Esophagus mucosa (tissue), 1 donor: ENCODE results near the gene CCDC88A. TPM values are rescaled to one million over a fixed set of nuclear protein-coding genes. Genes with fewer than 3 reads are reported as not detected.
"Not testable (repeated sequence)": the region's sequence is repeated elsewhere in the genome, so short reads cannot be mapped to it uniquely, and the experiment has no call there.

Experiments
- ATAC-seq: fragments of 200-7000 bp; cut with Tn5 transposase; one replicate; pipeline ENCODE4 v1.9.1; 2020
- total RNA-seq: library from RNA; stranded (reverse); gene quantifications from one replicate; pipeline ENCODE4 v1.2.4, GENCODE V29; 2023
- donor health status: DM: yes; HTN: yes; CAD: no.

The CCDC88A gene
- total RNA-seq, result 13.2 TPM

GRCh38 chr2:55419679-55420438 lies at the start of gene CCDC88A:
TSS of gene CCDC88A (minus strand) at chr2:55419856. CDS start at chr2:55419079, 777 bp downstream.
- ATAC-seq, result peak; percentile 98

DNA sequence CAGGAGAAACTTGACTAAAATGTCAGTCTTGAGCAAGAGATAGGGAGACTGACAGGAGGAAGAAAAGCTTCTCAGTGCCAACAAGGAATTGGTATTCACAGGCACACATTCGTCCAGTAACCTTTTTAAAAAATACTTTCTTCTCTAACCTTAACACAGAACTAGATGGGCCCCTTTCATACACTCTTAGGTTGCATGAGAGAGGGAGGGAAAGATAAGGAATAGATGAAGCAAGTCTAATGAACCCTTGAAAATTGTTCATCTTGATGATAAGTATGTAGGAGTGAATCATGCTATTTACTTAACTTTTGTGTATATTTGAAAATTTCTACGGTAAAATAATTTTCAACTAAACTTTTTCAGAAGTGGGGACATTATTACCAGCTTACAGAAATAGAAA lies 42.0 kb upstream of the CCDC88A start:
- no peak for ATAC-seq

DNA sequence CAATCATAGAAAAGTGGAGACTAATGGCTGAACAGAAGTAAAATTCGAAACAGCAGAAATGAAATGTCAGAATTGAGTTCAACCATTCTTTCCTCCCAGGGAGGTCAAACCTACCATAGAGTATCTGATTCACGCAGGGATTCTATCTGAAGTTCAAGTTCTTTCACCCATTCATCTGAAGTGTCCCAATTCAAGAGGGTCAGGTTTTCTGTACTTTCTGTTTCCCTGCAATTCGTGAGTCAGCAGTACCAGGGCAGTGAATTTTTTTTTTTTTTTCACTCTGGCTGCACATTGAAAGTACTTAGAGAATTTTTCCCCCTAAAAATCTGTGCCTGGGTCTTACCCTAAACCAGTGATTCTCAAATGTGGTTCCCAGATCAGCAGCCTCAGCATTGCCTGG lies 40.9 kb upstream of the CCDC88A start:
- ATAC-seq, result no peak

DNA sequence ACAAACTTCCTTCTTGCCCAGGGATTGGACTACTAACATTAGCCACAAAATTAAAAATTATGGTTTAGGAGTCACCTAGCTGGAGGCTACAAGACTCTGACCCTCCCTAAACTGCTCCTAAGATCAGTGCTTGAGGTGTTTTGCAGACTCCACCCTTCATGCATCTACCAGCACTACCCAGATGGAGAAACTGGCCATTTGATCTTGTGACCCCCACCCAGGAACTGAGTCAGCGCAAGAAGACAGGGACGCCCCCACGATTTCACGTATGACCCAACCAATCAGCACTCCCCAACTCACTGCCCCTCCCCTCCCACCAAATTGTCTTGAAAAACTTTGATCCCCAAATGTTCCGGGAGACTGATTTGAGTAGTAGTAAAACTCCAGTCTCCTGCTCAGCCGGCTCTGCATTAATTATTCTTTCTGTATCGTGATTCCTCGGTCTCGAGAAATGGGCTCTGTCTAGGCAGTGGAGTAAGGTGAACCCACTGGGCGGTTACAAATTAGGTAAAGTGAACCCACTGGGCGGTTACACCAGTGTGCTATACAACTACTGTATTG lies 40.1 kb upstream of the CCDC88A start:
- ATAC-seq, result no peak

GRCh38 chr2:55459279-55459678 lies 39.6 kb upstream of the CCDC88A start:
- ATAC-seq, result no peak

GRCh38 chr2:55454121-55454520 lies 34.5 kb upstream of the CCDC88A start:
- no peak for ATAC-seq

- no peak for ATAC-seq
These were observed 33.2 kb upstream of the CCDC88A start for GRCh38 chr2:55452879-55453278.

- ATAC-seq, result no peak
These were observed 32.0 kb upstream of the CCDC88A start for GRCh38 chr2:55451699-55452098.

- not testable (repeated sequence) for ATAC-seq
These were observed 30.4 kb upstream of the CCDC88A start for GRCh38 chr2:55450014-55450413.

DNA sequence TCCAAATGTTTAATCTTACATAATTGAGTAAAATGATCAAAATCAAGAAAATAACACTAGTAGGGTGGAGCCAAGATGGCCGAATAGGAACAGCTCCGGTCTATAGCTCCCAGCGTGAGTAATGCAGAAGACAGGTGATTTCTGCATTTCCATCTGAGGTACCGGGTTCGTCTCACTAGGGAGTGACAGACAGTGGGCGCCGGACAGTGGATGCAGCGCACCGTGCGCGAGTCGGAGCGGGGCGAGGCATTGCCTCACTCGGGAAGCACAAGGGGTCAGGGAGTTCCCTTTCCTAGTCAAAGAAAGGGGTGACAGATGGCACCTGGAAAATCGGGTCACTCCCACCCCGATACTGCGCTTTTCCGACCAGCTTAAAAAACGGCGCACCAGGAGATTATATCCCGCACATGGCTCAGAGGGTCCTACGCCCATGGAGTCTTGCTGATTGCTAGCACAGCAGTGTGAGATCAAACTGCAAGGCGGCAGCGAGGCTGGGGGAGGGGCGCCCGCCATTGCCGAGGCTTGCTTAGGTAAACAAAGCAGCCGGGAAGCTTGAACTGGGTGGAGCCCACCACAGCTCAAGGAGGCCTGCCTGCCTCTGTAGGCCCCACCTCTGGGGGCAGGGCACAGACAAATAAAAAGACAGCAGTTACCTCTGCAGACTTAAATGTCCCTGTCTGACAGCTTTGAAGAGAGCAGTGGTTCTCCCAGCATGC lies 22.5 kb upstream of the CCDC88A start:
- not testable (repeated sequence) for ATAC-seq

DNA sequence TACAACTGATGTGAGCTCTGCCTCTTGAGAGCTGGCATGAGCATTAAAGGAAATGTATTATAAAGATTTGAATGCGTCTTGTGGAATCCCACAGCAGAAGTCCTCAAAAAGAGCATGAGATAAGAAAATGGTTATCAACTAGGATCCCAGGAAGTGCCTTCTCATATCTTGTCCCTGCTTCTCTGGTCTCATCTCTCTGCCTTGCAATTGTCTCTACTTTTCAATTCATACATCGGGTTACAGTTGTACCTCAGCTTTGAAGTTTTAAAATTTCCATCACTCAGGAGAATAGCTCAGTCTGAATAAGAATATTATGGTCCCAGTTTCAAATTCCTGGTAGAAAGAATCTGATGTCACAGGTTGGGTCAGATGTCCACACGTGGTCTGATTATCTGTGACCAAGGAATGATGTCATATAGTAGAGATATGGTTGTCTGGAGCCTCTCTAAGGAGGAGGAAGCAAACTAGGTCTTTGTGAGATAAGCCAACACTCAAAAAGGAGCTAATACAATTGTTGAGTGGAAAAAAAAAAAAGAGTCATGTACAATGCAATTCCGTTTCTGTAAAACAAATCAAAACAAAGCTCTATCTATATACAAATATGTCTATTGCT lies 21.7 kb upstream of the CCDC88A start:
- no peak for ATAC-seq

GRCh38 chr2:55439101-55439397 lies 19.4 kb upstream of the CCDC88A start:
- ATAC-seq, result no peak

- ATAC-seq, result no peak
These were observed 18.9 kb upstream of the CCDC88A start for GRCh38 chr2:55438391-55439100.

GRCh38 chr2:55437515-55438390 lies 18.1 kb upstream of the CCDC88A start:
- no peak for ATAC-seq

- no peak for ATAC-seq
These were observed 12.4 kb upstream of the CCDC88A start for GRCh38 chr2:55431982-55432627.

DNA sequence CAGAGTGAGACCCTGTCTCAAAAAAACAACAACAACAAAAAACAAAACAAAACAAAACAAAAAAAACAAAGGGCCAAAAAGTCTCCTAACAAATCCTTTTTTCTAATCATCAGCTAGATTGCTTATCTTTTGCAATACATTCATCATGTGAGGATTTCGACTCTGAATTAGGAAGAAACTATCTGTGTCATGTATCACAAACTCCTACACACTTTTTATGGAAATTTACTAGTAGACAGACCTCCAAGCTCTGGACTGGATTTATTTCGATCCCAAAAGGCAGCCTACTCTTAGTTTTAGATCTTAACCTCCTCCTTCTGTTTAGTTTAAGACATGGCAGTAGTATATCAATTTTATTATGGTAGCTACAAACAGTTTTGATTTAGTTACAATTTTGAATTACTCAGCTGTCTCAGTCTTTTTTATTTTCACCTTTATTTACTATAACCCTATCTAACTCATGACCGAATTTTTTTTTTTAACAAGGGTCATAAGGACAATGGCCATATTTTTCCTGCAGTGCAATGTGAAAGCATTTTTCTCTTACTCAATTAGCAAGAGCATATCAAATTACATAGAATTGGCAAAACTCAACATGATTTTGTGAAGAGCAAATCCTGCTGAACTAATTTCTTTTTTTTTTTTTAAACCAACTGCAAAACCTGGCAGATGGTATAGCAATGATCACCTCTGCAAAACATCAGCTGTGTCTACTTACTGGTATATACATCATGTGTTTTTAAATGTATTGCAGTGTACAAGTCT lies 10.7 kb upstream of the CCDC88A start:
- ATAC-seq, result no peak

GRCh38 chr2:55428258-55428657 lies 8.6 kb upstream of the CCDC88A start:
- ATAC-seq, result no peak

- peak; percentile 91 for ATAC-seq
These were observed 5.8 kb upstream of the CCDC88A start for GRCh38 chr2:55425431-55425831.

DNA sequence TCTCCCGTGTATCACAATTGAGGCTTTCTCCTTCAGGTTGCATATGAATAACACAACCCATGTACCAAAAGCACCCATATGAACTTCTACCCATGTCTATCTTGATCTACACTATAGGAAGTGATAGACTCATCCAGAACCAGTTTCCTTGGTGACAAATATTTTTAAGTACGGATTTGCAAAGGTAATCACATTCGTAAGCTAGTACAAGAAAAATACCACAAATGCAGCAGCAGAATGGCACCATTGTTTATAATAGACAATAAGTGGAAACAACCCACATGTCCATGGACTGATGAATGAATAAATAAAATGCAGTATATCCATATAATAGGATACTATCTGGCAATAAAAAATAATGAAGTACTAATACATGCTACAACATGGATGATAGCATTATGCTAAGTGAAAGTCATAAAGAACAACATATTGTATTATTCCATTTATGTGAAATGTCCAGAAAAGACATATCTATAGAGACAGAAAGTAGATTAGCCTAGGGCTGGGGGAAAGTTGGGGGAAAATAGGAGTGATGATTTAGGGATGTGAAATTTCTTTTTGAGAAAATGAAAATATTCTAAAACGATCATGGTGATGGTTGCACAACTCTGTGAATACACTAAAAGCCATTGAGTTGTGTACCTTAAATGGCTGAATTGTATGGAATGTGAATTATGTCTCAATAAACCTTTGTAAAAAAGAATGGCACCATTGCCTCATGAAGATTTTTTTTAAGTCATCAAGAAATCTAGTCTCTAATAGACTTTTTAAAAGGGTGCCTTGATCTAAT lies 3.4 kb upstream of the CCDC88A start:
- no peak for ATAC-seq

GRCh38 chr2:55421326-55421725 lies 1.7 kb upstream of the CCDC88A start:
- no peak for ATAC-seq
